Measurements from ENCODE around the gene LYL1.

LYL1 gene

DNA sequence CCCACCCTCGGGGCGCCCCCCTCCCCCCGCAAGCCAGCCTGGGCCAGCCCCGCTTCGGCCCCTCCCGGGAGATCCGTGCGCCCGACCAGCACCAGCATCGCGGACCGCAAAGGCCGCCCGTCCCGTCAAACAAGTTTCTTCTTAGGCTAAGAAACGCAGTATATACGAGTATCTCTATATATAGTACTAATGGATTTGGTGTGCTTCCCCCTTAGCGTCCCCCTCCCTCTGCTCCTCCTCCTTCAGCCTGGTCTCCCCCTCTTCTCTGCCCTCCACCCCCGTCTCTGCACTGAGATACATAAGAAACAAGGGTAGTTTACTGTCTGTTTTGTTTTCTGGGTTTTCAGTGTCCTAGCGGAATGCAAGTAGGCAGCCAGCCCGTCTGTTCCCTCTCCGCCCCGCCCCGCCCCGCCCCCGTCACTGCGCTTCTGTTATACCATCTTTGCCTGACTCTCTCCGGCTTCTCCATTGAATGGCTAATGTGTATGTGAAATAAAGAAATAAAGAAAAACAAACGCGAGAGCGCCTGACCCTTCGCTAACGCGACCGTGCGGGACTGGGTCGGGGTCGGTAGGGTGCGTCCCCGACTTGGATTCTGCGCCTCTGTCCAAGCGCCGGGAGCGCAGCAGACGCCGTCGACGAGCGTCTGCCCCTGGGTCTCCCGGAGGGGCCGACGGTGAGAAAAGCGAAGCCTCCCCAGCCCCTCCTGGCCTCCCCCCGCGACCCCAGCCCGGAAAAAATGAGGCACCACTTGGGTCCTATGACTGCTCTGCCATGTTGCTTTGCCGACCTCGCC is 4.2 kb downstream of the LYL1 start:
- no peak overlapping the region for H3K27ac ChIP-seq (ENCODE audit: low read length)
- peaks cover 15% of the 10 kb centered on the region for H3K79me2 ChIP-seq (ENCODE audit: low read length)
- no peak overlapping the region for H3K4me2 ChIP-seq (ENCODE audit: low read length)
- H2AFZ ChIP-seq (ENCODE audit: low read depth, low read length), result no peak overlapping the region
- TF ChIP-seq EZH2phosphoT487 (IDR thresholded peaks at IDR 0.05; ENCODE audit: low read depth), result no peak
- TF ChIP-seq, protein P1, sequence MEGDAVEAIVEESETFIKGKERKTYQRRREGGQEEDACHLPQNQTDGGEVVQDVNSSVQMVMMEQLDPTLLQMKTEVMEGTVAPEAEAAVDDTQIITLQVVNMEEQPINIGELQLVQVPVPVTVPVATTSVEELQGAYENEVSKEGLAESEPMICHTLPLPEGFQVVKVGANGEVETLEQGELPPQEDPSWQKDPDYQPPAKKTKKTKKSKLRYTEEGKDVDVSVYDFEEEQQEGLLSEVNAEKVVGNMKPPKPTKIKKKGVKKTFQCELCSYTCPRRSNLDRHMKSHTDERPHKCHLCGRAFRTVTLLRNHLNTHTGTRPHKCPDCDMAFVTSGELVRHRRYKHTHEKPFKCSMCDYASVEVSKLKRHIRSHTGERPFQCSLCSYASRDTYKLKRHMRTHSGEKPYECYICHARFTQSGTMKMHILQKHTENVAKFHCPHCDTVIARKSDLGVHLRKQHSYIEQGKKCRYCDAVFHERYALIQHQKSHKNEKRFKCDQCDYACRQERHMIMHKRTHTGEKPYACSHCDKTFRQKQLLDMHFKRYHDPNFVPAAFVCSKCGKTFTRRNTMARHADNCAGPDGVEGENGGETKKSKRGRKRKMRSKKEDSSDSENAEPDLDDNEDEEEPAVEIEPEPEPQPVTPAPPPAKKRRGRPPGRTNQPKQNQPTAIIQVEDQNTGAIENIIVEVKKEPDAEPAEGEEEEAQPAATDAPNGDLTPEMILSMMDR (IDR thresholded peaks at IDR 0.05; ENCODE audit: low read depth, low read length), result no peak
- H3K9ac ChIP-seq (ENCODE audit: low read length), result no peak overlapping the region
- H3K4me1 ChIP-seq (ENCODE audit: low read length), result peaks cover 55% of the 10 kb centered on the region
- no peak overlapping the region for H3K4me3 ChIP-seq (ENCODE audit: low read length)
- no peaks in the 10 kb centered on the region for H3K9me3 ChIP-seq (ENCODE audit: insufficient read depth, low read length)
- H4K20me1 ChIP-seq (ENCODE audit: insufficient read depth, low read length), result peaks cover 5% of the 10 kb centered on the region; the same call in 1 of the 2 replicates
- peaks cover 20% of the 10 kb centered on the region for H3K36me3 ChIP-seq (replicated peaks; ENCODE audit: low read depth, low read length)
- no peaks in the 10 kb centered on the region for H3K27me3 ChIP-seq (ENCODE audit: low read depth, low read length)

DNA sequence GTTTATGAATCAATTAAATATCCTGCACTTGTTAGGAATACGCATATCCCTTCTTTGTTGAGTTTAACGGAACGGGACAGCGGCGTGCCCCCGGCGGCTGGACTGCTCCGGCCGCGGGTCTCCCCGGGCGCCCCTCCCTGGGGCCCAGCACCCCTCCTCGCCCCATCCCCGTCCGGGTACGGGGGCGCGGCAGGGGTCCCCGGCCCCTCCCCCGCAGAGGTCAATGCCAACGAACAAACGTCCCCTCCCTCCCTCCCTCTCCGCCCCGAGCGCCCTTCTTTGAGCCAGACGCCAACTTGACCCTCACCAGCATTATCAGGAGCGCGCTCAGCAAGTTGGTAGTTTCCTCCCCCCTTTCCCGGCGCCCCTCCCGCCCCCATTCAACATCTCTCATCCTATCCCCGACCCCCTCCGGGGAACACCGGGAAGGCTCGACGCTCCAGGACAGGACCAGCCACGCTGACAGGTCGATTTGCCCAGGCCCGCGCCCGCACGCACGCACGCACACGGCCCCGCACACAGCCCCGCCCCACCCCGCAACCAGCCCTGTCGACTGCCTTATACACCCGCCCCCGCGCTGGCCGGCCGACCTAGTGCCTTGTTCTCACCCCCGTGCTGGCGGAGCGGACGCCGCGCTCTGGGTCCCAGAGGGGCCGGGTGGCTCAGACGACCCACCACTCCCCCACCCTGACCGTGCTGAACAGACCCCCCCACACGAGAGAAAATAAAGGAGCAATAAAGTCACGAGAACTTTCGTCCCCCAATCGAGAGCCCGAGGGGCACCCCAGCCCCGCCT is 5.0 kb downstream of the LYL1 start:
- no peaks in the 10 kb centered on the region for H3K9me3 ChIP-seq (ENCODE audit: insufficient read depth, low read length)
- H3K36me3 ChIP-seq (replicated peaks; ENCODE audit: low read depth, low read length), result peaks cover 20% of the 10 kb centered on the region
- H3K27me3 ChIP-seq (ENCODE audit: low read depth, low read length), result no peaks in the 10 kb centered on the region
- TF ChIP-seq, protein P1 (IDR thresholded peaks at IDR 0.05; ENCODE audit: low read depth, low read length), result no peak
- no peak for TF ChIP-seq EZH2phosphoT487 (IDR thresholded peaks at IDR 0.05; ENCODE audit: low read depth)
- no peak overlapping the region for H3K9ac ChIP-seq (ENCODE audit: low read length)
- H3K79me2 ChIP-seq (ENCODE audit: low read length), result peaks cover 15% of the 10 kb centered on the region
- no peak overlapping the region for H2AFZ ChIP-seq (ENCODE audit: low read depth, low read length)
- H3K4me2 ChIP-seq (ENCODE audit: low read length), result no peak overlapping the region
- H3K4me1 ChIP-seq (ENCODE audit: low read length), result peaks cover 48% of the 10 kb centered on the region
- H3K27ac ChIP-seq (ENCODE audit: low read length), result no peak overlapping the region
- H3K4me3 ChIP-seq (ENCODE audit: low read length), result no peak overlapping the region
- peaks cover 5% of the 10 kb centered on the region; the same call in 1 of the 2 replicates for H4K20me1 ChIP-seq (ENCODE audit: insufficient read depth, low read length)

GRCh38 chr19:13097033-13097462 is 5.6 kb downstream of the LYL1 start:
- Histone ChIP-seq H3K79me2 (ENCODE audit: low read length) (peaks cover 9% of the 10 kb centered on the region), H3K36me3 (replicated peaks; ENCODE audit: low read depth, low read length) (peaks cover 20% of the 10 kb centered on the region), H3K9me3 (ENCODE audit: insufficient read depth, low read length) (no peaks in the 10 kb centered on the region), H3K27me3 (ENCODE audit: low read depth, low read length) (no peaks in the 10 kb centered on the region), H4K20me1 (ENCODE audit: insufficient read depth, low read length) (peaks cover 5% of the 10 kb centered on the region; the same call in 1 of the 2 replicates), H3K4me1 (ENCODE audit: low read length) (peaks cover 47% of the 10 kb centered on the region), H3K4me2 (ENCODE audit: low read length) (no peak overlapping the region), H3K4me3 (ENCODE audit: low read length) (no peak overlapping the region), H3K27ac (ENCODE audit: low read length) (no peak overlapping the region), H2AFZ (ENCODE audit: low read depth, low read length) (no peak overlapping the region), H3K9ac (ENCODE audit: low read length) (no peak overlapping the region)
- TF ChIP-seq EZH2phosphoT487 (IDR thresholded peaks at IDR 0.05; ENCODE audit: low read depth), result no peak
- TF ChIP-seq, protein P1 (IDR thresholded peaks at IDR 0.05; ENCODE audit: low read depth, low read length), result no peak
